Measurements from ENCODE around the gene AASDH.
"Not testable (repeated sequence)": the region's sequence is repeated elsewhere in the genome, so short reads cannot be mapped to it uniquely, and the experiment has no call there.

Gene AASDH

DNA sequence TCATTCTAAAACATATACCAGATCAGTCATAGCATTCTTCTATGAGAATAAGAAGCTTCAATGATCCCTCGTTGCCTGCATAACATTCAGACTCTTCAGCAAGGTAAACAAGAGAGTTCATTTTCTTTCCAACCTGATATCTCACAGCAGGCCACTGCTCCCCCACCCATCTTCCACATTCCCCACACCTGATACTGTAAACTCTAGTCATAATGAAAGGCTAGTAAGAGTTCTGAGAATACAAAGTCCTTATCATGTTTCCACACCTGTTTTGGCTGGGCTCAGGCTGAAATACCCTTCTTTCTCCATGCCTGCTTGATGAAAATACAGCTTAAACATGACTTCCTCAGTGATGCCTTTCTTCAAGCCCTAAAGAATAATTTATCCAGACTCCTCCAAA lies 2.3 kb upstream of the AASDH start:
- DNase-seq (ENCODE audit: low read depth) = no peak

DNA sequence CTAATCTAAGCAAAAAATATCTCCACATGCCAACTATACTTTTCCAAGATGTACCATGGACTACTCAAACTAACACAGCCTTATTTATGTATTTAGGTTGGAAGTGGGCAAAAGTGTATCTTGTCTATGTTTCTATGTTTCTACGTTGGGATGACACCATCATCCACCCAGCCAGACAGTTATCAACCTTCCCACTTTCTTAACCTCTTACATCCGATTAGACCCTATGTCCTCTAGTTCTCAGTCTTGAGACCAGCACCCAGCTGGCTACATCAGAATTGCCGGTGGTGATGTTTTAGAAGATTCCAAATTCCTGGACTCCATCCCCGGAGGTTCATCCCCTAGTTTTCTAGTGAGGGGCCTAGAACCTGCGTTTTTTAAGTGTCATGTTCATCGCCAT lies 1.0 kb upstream of the AASDH start:
- no peak for DNase-seq (ENCODE audit: low read depth)

DNA sequence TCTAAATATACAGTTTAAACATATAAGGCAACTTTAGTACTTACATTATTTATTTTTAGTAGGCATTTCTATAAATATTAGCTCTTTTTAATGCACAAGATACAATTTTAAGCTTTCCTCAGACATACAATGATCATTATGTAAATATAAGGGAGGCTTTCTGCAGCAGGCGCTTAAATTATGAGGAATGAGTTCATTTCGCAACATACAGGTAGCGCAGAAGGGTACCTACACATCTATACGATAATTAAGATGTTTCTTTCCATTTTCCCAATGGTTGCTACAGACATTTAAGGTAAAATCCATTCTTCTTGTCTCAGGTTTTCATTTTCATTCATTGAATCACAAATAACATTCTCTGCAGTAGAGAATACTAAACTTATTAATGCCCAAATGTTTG lies 1.2 kb downstream of the AASDH start:
- DNase-seq (ENCODE audit: low read depth) = no peak

DNA sequence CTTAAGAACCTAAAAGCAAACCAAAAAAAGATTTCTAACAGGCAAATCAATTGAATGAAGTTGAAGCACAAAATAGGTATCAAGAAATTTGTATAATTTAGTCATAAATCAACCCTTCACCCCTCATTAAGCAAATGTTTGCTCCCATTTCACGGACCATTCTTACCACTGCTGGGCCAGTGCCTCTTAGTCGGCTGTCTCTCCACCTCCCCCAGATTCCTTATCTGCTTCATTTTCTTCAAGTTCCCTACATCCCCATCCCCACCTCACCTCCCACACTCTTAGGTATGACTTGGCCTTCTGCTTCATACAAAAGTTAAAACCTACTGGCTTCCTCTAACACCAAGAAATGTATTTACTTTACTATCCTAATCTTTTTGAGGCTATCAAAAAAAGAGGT lies 11.8 kb downstream of the AASDH start:
- no peak for DNase-seq (ENCODE audit: low read depth)

DNA sequence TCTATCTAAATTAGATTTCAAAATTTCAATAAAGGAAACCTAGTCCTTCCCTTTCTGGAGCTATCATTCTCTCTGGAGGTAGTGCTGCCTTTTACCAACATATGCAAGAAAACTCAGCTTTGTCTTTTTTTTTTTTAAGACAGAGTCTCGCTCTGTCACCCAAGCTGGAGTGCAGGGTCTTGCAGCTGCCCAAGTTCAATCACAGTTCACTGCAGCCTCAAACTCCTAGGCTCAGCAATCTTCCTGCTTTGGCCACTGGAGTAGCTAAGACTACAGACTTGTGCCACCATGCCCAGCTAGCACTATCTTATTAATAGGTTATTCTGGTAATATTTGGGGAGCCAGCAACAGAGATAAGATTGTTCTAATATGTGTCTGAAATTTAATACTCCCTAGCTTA lies 12.3 kb downstream of the AASDH start:
- DNase-seq (ENCODE audit: low read depth) = no peak

DNA sequence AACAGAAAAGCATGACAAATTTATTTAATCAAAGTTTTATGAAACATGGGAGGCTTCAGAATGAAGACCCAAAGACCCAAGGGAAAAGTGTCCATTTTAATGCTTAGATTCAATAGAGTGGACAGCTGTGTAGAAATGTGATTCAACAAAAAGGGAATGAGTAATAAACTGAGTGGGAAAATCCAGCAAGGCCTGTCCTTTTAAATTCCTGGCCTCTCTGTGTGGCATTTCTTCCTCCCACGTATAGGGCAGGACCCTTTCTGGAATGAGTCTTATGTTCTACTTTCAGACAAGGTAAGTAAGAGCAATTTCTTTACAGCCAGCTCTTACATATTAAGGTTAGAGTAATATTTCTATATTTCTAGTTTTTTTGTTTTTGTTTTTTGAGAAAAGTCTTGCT lies 14.5 kb downstream of the AASDH start:
- DNase-seq (ENCODE audit: low read depth) = no peak

DNA sequence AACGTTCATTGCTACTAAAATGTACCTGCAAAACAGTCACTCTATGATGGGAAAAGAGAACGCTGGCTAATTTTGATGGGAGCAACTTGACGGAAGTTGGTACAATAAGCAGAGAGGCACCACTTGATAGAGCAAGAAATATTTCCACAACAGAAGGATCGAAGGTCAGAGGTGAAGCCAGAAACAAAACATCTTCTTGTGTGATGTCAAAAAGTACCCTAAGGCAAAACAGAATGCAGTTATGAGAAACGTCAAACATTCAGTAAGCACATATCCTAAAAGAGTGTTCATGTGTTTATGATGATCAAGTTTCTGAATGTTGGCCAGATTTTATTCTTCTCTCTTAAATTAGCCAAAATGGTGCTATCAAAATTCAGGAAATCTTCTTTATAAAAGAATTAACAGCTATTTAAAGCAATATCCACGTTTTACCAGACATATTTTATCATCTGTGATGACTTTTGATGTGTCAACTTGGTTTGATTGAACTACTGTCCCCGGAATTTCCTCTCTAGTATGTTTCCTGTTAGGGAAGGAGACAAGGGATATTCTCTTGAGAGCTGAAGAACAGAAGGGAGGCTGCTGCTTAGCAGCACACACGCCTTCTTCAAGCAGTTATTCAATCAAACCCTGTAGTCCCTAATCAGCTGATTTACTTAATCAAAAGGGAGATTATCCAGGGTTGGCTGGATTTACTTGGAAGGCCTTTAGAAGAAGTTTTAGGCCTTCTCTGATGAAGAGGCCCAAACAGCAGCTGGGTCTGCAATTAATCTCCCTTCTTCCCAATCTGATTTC lies 15.7 kb downstream of the AASDH start:
- no peak for DNase-seq (ENCODE audit: low read depth)

DNA sequence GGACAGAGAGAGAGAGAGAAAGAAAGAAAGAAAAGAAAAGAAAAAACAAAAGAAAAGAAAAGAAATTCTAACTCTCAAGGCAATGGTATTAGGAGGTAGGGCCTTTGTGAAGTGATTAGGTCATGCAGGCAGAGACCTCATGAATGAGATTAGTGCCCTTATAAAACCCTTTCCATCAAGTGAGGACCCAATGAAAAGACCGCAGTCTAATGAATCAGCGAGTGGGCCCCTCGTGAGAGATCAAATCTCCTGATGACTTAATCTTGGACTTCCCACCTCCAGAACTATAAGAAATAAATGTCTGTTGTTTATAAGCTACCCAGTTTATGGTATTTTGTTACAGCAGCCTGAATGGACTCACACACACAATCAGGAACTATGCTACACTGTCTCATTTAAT lies 16.9 kb downstream of the AASDH start:
- no peak for DNase-seq (ENCODE audit: low read depth)

DNA sequence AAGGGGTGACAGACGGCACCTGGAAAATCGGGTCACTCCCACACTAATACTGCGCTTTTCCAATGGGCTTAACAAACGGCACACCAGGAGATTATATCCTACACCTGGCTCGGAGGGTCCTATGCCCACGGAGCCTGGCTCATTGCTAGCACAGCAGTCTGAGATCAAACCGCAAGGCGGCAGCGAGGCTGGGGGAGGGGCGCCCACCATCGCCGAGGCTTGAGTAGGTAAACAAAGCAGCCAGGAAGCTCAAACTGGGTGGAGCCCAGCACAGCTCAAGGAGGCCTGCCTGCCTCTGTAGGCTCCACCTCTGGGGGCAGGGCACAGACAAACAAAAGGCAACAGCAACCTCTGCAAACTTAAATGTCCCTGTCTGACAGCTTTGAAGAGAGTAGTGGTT lies 24.3 kb downstream of the AASDH start:
- DNase-seq (ENCODE audit: low read depth) = not testable (repeated sequence)

DNA sequence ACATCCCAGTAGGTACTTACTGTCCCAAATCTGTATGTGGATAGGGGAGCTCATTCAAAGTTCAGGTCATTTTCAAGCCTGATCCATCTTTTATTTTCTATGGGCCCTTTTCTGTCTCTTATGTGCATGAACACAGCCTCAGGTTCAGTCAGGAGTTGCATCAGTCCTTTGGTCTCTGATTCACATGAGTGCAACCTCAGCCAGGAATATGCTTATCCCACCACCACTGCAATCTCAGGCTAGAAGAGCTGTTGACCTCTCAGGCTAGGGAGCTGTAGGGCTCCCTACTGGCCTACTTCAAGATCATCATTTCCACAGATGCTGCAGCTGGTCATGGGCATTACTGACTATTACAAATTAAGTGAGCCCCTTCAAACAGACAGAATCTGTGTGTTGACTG lies 27.2 kb downstream of the AASDH start:
- DNase-seq (ENCODE audit: low read depth) = no peak

DNA sequence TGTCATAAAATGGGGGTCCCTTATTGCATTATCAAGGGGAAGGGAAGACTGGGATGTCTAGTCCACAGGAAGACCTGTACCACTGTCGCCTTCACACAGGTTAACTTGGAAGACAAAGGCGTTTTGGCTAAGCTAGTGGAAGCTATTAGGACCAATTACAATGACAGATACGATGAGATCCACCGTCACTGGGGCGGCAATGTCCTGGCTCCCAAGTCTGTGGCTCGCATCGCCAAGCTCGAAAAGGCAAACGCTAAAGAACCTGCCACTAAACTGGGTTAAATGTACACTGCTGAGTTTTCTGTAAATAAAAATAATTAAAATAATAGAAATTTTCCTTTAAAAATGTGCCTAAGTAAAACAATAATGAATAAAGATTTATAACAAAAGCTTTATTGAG lies 30.6 kb downstream of the AASDH start:
- no peak for DNase-seq (ENCODE audit: low read depth)

DNA sequence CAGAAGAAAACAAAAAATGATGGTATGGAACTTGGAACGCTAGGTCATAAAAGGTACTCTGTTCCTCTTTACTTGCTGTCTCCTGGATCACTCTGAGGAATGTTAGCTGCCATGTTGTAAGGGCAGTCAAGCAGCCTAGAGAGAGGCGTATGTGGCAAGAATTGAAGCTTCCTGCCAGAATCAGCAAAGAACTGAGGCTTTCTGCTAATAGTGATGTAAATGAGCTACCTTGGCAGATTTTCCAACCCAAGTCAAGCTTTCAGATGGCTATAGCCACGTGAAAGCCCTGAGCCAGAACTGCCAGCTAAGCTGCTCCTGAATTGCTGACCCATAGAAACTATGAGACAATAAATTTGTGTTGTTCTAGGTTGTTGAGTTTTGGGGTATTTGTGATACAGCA lies 38.7 kb downstream of the AASDH start:
- no peak for DNase-seq (ENCODE audit: low read depth)

DNA sequence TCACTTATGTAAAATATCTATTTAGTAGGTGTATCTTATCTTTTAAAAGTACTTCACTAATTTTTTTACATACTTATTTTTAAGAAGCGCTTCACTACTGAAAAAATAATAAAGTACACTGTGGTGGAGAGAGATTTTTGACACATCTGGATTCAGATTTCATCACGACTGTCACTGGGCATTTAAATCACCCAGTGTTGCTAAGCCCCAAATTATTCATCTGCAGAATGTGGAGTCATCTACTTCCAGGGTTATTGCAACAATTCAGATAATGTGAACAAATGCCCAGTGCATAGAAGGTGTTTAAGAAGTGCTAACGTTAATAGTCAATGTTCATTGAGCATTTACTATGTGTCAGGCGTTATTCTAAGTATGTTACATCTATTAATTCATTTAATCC lies 41.8 kb downstream of the AASDH start:
- no peak for DNase-seq (ENCODE audit: low read depth)

DNA sequence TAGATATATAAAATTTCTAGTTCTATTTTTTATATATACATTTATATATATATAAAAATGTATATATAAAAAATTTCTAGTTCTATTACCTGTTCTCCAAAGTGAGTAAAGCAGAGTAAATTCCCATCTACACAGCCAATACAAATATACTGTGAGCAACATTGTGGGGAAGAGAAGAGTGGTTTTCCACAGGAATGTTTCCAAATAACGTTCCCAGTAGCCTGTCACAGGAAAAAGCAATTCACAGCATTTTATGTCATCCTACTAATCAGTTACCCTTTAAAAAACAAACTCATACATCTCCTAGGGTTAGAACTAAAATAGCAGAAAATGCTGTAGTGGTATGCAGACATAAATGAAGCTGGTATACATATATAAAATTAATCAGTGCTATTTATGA lies 44.5 kb downstream of the AASDH start:
- DNase-seq (ENCODE audit: low read depth) = no peak

DNA sequence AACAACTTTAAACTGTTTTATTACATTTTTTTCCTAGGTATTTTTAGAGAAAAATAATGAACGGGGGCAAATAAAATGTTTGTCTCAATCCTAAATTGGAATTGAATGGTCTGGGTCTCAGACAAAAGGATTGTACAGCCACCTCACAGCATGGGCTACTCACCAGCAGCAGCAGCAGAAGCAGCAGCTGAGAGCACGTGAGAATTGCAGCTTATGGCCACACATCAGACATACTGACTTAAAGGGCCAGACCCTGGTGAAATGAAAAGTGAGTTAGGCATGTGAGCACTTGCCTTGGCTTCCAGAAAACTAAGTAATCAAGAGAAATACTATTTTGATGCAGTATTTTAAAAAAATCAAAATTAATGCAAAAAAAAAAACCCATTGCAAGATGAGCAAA lies 56.6 kb downstream of the AASDH start:
- DNase-seq (ENCODE audit: low read depth) = no peak

DNA sequence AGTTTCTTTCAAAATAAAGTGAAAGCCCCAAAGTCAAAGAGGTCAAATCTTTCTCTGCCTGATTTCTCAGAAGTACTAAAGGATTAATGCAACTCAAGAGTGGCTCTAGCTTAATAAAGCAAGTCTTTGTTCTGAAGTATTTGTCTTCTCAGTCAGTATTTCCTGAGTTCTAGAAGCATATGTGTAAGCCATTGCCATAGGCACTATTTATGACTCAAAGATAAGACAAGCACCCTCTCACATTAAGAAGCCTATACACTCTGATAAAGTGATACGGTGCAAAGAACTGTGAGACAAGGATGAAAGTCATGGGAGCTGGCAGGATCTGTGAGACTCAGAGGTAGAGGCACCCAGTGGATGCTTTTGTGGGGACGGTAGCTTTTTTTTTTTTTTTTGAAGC lies 60.9 kb downstream of the AASDH start:
- DNase-seq (ENCODE audit: low read depth) = no peak

DNA sequence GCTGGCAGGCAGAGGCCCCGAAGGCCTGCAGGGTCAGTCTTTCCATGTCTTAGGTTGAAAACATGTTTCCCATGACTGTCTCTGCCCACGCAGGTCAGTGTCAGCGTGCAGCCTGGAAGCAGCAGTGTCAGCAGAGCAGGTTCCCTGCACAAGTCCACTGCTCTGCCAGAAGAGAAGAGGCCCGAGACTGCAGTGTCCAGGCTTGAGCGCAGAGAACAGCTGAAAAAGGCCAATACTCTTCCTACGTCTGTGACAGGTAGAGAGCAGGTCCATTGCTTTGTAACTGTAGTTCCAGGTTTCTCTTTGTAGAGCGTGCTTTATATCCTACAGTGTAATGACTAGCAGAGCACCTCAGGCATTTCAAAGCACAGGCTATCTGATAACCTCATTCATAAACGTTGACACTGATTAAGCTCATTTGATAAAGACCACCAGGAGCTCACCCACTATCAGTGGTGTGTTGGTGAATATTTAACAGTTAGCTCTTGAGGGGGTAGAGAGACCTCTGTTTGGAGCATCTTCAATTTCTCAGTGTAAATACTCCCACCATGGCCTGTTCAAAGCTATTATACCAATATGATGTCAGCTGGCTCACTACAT lies 63.2 kb downstream of the AASDH start:
- no peak for DNase-seq (ENCODE audit: low read depth)

DNA sequence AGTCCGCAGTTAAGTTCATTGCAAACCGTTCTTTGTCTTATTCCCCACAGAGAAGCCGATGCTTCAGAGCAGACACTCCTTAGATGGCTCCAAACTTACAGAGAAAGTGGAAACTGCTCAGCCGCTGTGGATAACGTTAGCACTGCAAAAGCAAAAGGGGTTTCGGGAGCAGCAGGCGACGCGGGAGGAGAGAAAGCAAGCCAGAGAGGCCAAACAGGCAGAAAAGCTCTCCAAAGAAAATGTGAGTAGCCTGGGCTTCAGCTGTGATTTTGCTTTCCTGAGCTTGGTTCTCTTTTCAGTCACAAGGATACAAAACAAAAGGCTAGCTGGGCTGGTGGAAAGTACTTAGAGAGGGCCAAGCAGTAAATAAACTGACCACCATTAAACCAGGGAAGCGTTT lies 64.0 kb downstream of the AASDH start:
- DNase-seq (ENCODE audit: low read depth) = no peak

DNA sequence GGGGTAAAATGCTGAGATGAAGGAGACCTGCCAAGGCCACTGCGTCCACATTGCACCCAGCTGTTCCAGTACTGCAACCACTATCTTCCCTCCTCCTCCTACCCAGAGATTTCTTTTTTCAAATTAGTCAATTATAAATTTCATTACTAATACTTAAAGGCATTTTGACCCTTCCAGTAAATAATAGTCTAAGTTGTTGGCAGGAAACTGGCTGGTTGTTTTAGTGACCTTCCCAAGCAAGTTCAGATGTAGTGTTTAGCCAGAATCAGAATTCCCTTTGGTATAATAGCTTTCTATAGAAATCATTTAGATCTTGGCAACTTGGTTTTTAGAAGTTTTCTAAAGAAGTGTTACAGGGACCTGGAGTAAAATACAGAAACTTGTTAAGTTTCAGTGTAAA lies 66.0 kb downstream of the AASDH start:
- DNase-seq (ENCODE audit: low read depth) = no peak

DNA sequence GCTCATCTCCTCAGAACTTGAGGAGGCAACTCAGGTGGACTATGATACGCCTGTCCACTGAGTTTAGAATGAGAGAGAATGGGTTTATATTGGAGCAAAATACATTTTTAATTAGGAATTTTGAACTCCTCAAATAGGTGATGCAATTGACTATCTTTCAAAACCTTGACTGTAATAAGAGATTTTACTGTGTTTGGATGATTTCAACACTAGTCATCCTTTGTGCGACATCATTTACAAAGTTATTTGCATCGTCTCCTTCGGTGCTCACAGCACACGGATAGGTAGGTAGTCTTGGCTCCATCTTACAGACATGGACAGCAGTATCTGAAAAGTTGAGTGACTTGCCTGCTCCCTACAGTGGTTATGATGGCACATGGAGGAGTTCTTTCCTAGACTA lies 67.0 kb downstream of the AASDH start:
- no peak for DNase-seq (ENCODE audit: low read depth)

DNA sequence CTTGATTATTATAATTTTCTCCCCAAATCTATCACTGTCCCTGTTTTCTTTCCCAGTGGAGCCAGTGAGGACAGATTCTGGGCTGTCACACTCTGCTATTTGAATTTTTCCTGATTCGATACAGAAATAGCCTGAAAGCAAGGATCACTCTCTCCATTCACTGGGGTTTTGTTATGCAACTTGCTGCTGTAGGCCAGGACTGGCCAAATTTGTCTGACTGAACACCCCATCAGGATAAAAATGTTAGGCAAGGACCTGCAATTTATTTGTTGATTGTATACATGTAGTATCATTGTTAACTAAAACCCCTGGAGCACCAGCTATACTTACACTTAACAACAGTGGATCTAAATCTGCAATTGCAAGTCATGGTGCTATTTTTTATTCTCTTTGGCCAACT lies 68.7 kb downstream of the AASDH start:
- DNase-seq (ENCODE audit: low read depth) = no peak

DNA sequence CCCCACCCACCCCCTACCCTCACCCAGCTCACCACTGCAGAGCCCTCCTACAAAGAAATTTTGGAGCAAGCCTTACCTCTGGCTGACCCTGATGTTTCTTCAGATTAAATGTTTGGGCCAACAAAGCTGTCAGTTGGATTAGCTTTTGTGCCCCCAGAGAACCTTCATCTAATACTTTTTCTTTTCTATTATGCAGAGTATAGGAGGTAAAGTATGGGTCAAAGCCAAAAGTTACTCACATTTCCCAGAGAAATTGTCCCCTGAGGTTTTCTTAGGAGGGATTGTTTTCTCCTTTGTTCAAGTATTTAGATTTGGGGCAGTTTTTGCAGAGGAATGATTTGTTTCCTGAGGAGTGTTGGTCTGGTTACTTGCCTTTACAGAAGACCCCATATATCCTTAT lies 69.5 kb downstream of the AASDH start:
- DNase-seq (ENCODE audit: low read depth) = no peak

DNA sequence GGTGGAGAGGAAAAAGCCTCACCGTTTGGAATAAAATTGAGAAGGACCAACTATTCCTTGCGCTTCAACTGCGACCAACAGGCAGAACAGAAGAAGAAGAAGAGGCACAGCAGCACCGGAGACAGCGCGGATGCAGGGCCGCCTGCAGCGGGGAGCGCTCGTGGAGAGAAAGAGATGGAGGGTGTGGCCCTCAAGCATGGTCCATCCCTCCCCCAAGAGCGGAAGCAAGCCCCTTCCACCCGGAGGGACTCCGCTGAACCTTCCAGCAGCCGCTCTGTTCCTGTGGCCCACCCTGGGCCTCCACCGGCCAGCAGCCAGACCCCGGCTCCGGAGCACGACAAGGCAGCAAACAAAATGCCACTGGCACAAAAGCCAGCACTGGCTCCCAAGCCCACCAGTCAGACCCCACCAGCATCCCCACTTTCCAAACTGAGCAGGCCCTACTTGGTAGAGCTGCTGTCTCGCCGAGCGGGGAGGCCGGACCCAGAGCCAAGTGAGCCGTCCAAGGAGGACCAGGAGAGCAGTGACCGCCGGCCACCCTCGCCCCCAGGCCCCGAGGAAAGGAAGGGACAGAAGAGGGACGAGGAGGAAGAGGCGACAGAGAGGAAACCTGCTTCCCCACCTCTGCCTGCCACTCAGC lies 71.2 kb downstream of the AASDH start:
- no peak for DNase-seq (ENCODE audit: low read depth)

DNA sequence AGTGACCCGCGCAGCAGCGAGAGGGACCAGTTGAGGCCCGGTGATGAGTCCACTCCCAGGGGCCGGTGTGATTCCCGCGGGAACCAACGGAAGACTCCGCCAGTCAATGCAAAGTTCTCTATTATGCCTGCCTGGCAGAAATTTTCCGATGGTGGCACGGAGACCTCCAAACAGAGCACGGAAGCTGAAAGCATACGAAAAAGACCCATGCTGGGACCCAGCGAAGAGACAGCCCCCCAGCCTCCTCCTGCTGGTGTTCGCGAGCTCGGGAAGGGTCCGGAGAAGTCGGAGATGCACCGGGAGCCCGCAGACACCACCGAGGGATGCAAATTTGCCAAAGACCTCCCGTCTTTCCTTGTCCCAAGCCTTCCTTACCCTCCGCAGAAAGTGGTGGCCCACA lies 71.7 kb downstream of the AASDH start:
- no peak for DNase-seq (ENCODE audit: low read depth)
